ENCODE results near the gene GET3.
A peak's percentile ranks its signal among the peaks of the same experiment; 100 is the strongest.

GET3 gene

DNA sequence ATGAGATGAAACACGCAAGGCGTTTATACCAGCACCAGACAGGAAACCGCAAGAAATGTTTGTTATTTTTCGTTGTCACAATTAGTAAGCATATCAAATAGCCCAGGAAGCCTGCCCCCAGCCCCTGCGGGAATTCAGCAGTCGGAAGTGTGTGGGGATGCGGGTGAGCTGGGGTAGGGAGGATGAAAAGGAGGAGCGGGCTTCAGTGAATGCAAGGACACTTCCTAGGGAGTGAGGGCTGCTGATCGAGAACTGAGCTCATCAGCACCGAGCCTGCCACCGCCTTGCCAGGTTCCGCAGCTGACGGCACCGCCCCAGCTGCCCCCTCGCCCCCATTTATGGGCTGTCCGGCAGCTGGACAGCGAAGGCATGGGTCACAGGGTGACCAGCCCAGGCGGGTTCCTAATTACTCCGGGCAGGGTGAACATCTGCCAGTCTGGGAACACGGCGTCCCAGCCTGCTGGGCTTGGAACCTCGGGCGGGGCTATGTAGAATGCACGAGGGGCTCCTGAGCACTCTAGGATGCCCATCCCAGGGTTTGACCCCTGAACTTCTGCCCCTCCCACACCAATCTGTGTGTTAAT is 12.7 kb downstream of the GET3 start:
- no peaks in the 10 kb centered on the region for H3K4me1 ChIP-seq (ENCODE audit: control insufficient read depth in 5 of 5, insufficient read depth in 5 of 5, low read length in 5 of 5)
- H3K27me3 ChIP-seq (ENCODE audit: control insufficient read depth in 5 of 5, insufficient read depth in 4 of 5, low read length in 5 of 5) = peaks cover 10 to 28% (median 24%) of the 10 kb centered on the region in 5 donors
- peaks cover 0 to 8% (median 3%) of the 10 kb centered on the region in 5 donors for H3K9me3 ChIP-seq (ENCODE audit: control insufficient read depth in 5 of 5, low read length in 5 of 5)
- no peak overlapping the region for H3K9ac ChIP-seq (ENCODE audit: low read length in 5 of 5)
- no peak overlapping the region for H3K27ac ChIP-seq (ENCODE audit: low read depth, low read length)
- no peak overlapping the region for H3K4me3 ChIP-seq (ENCODE audit: low read depth in 1 of 5, low read length in 5 of 5)
- H3K36me3 ChIP-seq (ENCODE audit: control insufficient read depth in 5 of 5, insufficient read depth in 5 of 5, low read length in 5 of 5) = peaks cover 0 to 33% (median 30%) of the 10 kb centered on the region in 5 donors

DNA sequence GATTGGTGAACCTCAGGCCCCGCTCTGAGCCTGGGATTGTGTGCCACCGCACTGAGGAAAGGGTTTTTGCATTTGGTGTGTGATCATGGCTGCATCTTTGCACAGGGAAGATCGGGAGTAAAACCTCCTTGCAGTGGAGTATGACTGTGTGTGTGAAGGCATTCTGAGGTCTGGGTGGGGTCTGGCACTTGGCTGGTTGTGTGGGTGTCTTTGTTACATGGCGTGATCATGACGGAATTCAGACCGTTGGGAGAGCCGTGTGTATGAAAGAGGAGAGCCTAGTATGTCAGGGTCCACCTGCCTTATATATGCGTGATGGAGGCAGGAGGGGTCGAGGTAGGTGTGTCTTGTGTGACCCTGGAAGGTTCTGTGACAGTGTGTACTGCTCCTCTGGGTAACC is 13.6 kb downstream of the GET3 start:
- Histone ChIP-seq H3K27me3 (ENCODE audit: control insufficient read depth in 5 of 5, insufficient read depth in 4 of 5, low read length in 5 of 5) (peaks cover 10 to 28% (median 24%) of the 10 kb centered on the region in 5 donors), H3K9me3 (ENCODE audit: control insufficient read depth in 5 of 5, low read length in 5 of 5) (peaks cover 0 to 8% (median 3%) of the 10 kb centered on the region in 5 donors), H3K9ac (ENCODE audit: low read length in 5 of 5) (no peak overlapping the region), H3K36me3 (ENCODE audit: control insufficient read depth in 5 of 5, insufficient read depth in 5 of 5, low read length in 5 of 5) (peaks cover 0 to 25% (median 21%) of the 10 kb centered on the region in 5 donors), H3K4me1 (ENCODE audit: control insufficient read depth in 5 of 5, insufficient read depth in 5 of 5, low read length in 5 of 5) (no peaks in the 10 kb centered on the region), H3K4me3 (ENCODE audit: low read depth in 1 of 5, low read length in 5 of 5) (no peak overlapping the region), H3K27ac (ENCODE audit: low read depth, low read length) (no peak overlapping the region)

DNA sequence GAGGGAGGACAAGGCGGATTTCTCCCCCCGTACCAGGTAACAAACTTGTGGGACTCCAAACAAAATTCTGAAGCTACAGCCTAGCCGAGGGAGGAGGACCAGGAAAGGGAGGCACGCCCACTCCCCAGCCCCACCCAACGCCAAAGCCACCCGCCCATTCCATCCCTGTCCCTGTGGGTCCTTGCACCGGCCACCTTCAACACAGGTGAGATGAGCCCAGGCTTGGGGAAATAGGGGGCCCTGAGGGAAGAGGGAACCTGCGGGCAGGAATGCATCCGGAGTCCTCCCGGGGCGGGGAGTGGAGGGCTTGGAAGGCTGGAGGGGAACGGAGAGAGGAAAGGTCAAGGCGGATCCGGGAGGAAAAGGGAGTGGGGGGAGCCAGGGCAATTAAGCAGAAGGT is 14.3 kb downstream of the GET3 start, which contains the start of gene BEST2:
BEST2 (plus strand) TSS at position 157 of the 400 bp plus-strand sequence. CDS start 802 bp downstream, outside the sequence.
- Histone ChIP-seq H3K4me1 (ENCODE audit: control insufficient read depth in 5 of 5, insufficient read depth in 5 of 5, low read length in 5 of 5) (no peaks in the 10 kb centered on the region), H3K27ac (ENCODE audit: low read depth, low read length) (no peak within 1 kb of the TSS), H3K9ac (ENCODE audit: low read length in 5 of 5) (no peak within 1 kb of the TSS), H3K9me3 (ENCODE audit: control insufficient read depth in 5 of 5, low read length in 5 of 5) (peaks cover 0 to 8% (median 3%) of the 10 kb centered on the region in 5 donors), H3K4me3 (ENCODE audit: low read depth in 1 of 5, low read length in 5 of 5) (no peak within 1 kb of the TSS), H3K36me3 (ENCODE audit: control insufficient read depth in 5 of 5, insufficient read depth in 5 of 5, low read length in 5 of 5) (peaks cover 0 to 18% (median 15%) of the 10 kb centered on the region in 5 donors), H3K27me3 (ENCODE audit: control insufficient read depth in 5 of 5, insufficient read depth in 4 of 5, low read length in 5 of 5) (peaks cover 10 to 28% (median 24%) of the 10 kb centered on the region in 5 donors)

GRCh38 chr19:12752056-12752781 is 14.9 kb downstream of the GET3 start:
- peaks cover 0 to 12% (median 11%) of the 10 kb centered on the region in 5 donors for H3K36me3 ChIP-seq (ENCODE audit: control insufficient read depth in 5 of 5, insufficient read depth in 5 of 5, low read length in 5 of 5)
- H3K9me3 ChIP-seq (ENCODE audit: control insufficient read depth in 5 of 5, low read length in 5 of 5) = peaks cover 0 to 7% (median 3%) of the 10 kb centered on the region in 5 donors
- no peak overlapping the region for H3K9ac ChIP-seq (ENCODE audit: low read length in 5 of 5)
- H3K4me3 ChIP-seq (ENCODE audit: low read depth in 1 of 5, low read length in 5 of 5) = no peak overlapping the region
- peaks cover 0 to 4% (median under 1%) of the 10 kb centered on the region in 5 donors for H3K4me1 ChIP-seq (ENCODE audit: control insufficient read depth in 5 of 5, insufficient read depth in 5 of 5, low read length in 5 of 5)
- peaks cover 10 to 28% (median 24%) of the 10 kb centered on the region in 5 donors for H3K27me3 ChIP-seq (ENCODE audit: control insufficient read depth in 5 of 5, insufficient read depth in 4 of 5, low read length in 5 of 5)
- H3K27ac ChIP-seq (ENCODE audit: low read depth, low read length) = no peak overlapping the region

GRCh38 chr19:12754465-12755196 is 17.3 kb downstream of the GET3 start:
- H3K9ac ChIP-seq (ENCODE audit: low read length in 5 of 5) = no peak overlapping the region
- no peaks in the 10 kb centered on the region for H3K9me3 ChIP-seq (ENCODE audit: control insufficient read depth in 5 of 5, low read length in 5 of 5)
- H3K4me3 ChIP-seq (ENCODE audit: low read depth in 1 of 5, low read length in 5 of 5) = no peak overlapping the region
- H3K27me3 ChIP-seq (ENCODE audit: control insufficient read depth in 5 of 5, insufficient read depth in 4 of 5, low read length in 5 of 5) = peaks cover 10 to 28% (median 24%) of the 10 kb centered on the region in 5 donors
- peaks cover 0 to 14% (median 7%) of the 10 kb centered on the region in 5 donors for H3K4me1 ChIP-seq (ENCODE audit: control insufficient read depth in 5 of 5, insufficient read depth in 5 of 5, low read length in 5 of 5)
- no peak overlapping the region for H3K27ac ChIP-seq (ENCODE audit: low read depth, low read length)
- no peaks in the 10 kb centered on the region for H3K36me3 ChIP-seq (ENCODE audit: control insufficient read depth in 5 of 5, insufficient read depth in 5 of 5, low read length in 5 of 5)

DNA sequence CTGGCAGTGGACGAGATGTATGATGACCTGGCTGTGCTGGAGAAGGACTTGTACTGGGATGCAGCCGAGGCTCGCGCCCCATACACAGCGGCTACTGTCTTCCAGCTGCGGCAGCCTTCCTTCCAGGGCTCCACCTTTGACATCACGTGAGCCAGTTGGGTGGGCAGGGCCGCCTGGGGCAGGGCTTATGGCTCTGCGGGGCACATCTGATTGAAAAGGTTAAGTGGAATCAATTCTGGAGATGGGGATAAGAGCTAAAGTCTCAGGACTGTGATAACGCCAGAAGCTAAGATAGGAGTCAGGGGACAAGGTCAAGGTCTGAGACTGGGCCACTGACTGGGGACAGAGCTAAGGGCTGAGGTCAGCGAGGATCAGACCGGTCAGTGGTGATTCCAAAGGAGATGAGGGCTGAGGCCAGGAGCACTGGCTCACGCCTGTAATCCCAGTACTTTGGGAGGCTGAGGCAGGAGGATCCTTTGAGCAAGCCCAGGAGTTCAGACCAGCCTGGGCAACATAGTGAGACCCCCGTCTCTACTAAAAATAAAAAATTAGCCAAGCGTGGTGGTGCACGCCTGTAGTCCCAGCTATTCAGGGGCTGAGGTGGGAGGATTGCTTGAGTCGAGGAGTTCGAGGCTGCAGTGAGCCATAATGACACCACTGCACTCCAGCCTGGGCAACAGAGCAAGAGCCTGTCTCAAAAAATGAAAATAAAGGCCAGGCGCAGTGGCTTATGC is 19.0 kb downstream of the GET3 start:
- H3K9me3 ChIP-seq (ENCODE audit: control insufficient read depth in 5 of 5, low read length in 5 of 5) = no peaks in the 10 kb centered on the region
- H3K4me1 ChIP-seq (ENCODE audit: control insufficient read depth in 5 of 5, insufficient read depth in 5 of 5, low read length in 5 of 5) = peaks cover 0 to 20% (median 7%) of the 10 kb centered on the region in 5 donors
- no peak overlapping the region for H3K27ac ChIP-seq (ENCODE audit: low read depth, low read length)
- peaks cover 1 to 13% (median 12%) of the 10 kb centered on the region in 5 donors for H3K27me3 ChIP-seq (ENCODE audit: control insufficient read depth in 5 of 5, insufficient read depth in 4 of 5, low read length in 5 of 5)
- H3K9ac ChIP-seq (ENCODE audit: low read length in 5 of 5) = no peak overlapping the region
- no peak overlapping the region for H3K4me3 ChIP-seq (ENCODE audit: low read depth in 1 of 5, low read length in 5 of 5)
- H3K36me3 ChIP-seq (ENCODE audit: control insufficient read depth in 5 of 5, insufficient read depth in 5 of 5, low read length in 5 of 5) = no peaks in the 10 kb centered on the region

- peak overlapping the region in 4 of 5 donors; percentile 11 to 60 (median 41) for H3K4me3 ChIP-seq (ENCODE audit: low read depth in 1 of 5, low read length in 5 of 5)
- H3K27ac ChIP-seq (ENCODE audit: low read depth, low read length) = no peak overlapping the region
- peak overlapping the region in 4 of 5 donors; percentile 11 to 60 (median 56) for H3K9ac ChIP-seq (ENCODE audit: low read length in 5 of 5)
- H3K9me3 ChIP-seq (ENCODE audit: control insufficient read depth in 5 of 5, low read length in 5 of 5) = no peaks in the 10 kb centered on the region
- peaks cover 0 to 5% (median 0%) of the 10 kb centered on the region in 5 donors for H3K36me3 ChIP-seq (ENCODE audit: control insufficient read depth in 5 of 5, insufficient read depth in 5 of 5, low read length in 5 of 5)
- peaks cover 0 to 3% (median 0%) of the 10 kb centered on the region in 5 donors for H3K27me3 ChIP-seq (ENCODE audit: control insufficient read depth in 5 of 5, insufficient read depth in 4 of 5, low read length in 5 of 5)
- peaks cover 0 to 31% (median 17%) of the 10 kb centered on the region in 5 donors for H3K4me1 ChIP-seq (ENCODE audit: control insufficient read depth in 5 of 5, insufficient read depth in 5 of 5, low read length in 5 of 5)
These were observed 20.4 kb downstream of the GET3 start for GRCh38 chr19:12757544-12758274.

DNA sequence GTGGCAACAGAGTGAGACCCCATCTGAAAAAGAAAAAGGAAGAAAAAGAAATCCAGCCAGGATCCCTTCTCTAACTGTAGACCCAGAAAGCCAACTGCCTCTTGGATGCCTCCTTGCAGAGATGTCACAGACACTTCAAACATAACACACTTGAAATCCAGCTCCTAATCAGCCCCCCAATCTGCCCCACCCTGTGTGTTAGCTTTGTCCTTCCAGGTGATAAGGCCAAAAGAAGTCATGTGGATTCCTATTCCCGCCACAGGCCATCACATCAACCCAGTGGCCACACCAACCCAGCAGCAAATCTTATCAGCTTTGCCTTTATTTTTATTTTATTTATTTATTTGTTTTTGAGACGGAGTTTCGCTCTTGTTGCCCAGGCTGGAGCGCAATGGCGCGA is 22.4 kb downstream of the GET3 start:
- Histone ChIP-seq H3K4me3 (ENCODE audit: low read depth in 1 of 5, low read length in 5 of 5) (no peak overlapping the region), H3K9me3 (ENCODE audit: control insufficient read depth in 5 of 5, low read length in 5 of 5) (no peaks in the 10 kb centered on the region)

DNA sequence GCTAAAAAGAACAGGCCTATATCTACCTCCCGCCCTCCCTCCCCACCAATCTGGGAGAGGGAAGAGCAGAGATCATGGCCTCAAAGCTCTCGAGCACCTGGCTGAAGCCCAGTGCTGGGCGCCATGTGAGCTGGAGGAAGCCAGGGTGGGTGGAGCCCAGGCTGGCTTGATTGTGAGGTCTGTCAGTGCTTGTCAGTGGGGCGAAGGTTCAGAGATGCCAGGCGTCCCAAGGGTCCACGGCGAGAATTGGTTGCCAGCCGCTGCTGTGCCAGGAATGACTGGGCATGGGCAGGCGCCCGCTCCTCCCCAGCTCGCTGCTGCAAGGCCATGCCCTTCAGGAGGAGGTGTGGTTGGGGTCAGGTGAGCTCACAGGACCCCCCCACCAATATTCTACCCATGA is 25.8 kb downstream of the GET3 start:
- Histone ChIP-seq H3K36me3 (ENCODE audit: control insufficient read depth in 5 of 5, insufficient read depth in 5 of 5, low read length in 5 of 5) (peaks cover 0 to 25% (median 21%) of the 10 kb centered on the region in 5 donors), H3K4me1 (ENCODE audit: control insufficient read depth in 5 of 5, insufficient read depth in 5 of 5, low read length in 5 of 5) (peaks cover 0 to 52% (median 37%) of the 10 kb centered on the region in 5 donors), H3K4me3 (ENCODE audit: low read depth in 1 of 5, low read length in 5 of 5) (no peak overlapping the region), H3K27me3 (ENCODE audit: control insufficient read depth in 5 of 5, insufficient read depth in 4 of 5, low read length in 5 of 5) (no peaks in the 10 kb centered on the region), H3K9ac (ENCODE audit: low read length in 5 of 5) (no peak overlapping the region), H3K27ac (ENCODE audit: low read depth, low read length) (peak overlapping the region; percentile 69), H3K9me3 (ENCODE audit: control insufficient read depth in 5 of 5, low read length in 5 of 5) (no peaks in the 10 kb centered on the region)

More for the DNA sequence above, 22.4 kb downstream of the GET3 start:
- Histone ChIP-seq H3K27ac (ENCODE audit: low read depth, low read length) (no peak overlapping the region), H3K27me3 (ENCODE audit: control insufficient read depth in 5 of 5, insufficient read depth in 4 of 5, low read length in 5 of 5) (peaks cover 0 to under 1% (median 0%) of the 10 kb centered on the region in 5 donors), H3K9ac (ENCODE audit: low read length in 5 of 5) (no peak overlapping the region), H3K36me3 (ENCODE audit: control insufficient read depth in 5 of 5, insufficient read depth in 5 of 5, low read length in 5 of 5) (peaks cover 0 to 14% (median 8%) of the 10 kb centered on the region in 5 donors), H3K4me1 (ENCODE audit: control insufficient read depth in 5 of 5, insufficient read depth in 5 of 5, low read length in 5 of 5) (peaks cover 0 to 47% (median 27%) of the 10 kb centered on the region in 5 donors)

Measured in subcutaneous abdominal adipose tissue (tissue), 5 donors.